Fibroblast of lung (primary cell): ENCODE results near the gene PXDN. TPM values are rescaled to one million over a fixed set of nuclear protein-coding genes. Genes with fewer than 3 reads are reported as not detected.

Experiments
- DNase-seq, 2 donors: peaks; one replicate each; pipeline versions ENCODE4 v3.0.0 to v3.0.0-alpha.2; 2010; ENCODE audit warnings: low read depth in 2 of 2
- H2AFZ ChIP-seq: 2 replicates; pipeline ENCODE4 v1.5.1; 2012; ENCODE audit warnings: low read length, control low read depth, inconsistent platforms
- H3K27ac ChIP-seq: 2 replicates; pipeline ENCODE4 v1.5.1; 2011; ENCODE audit warnings: low read length, control low read depth; ENCODE audit not compliant: insufficient read depth
- H3K27me3 ChIP-seq: 2 replicates; pipeline ENCODE4 v1.5.1; 2011; ENCODE audit warnings: mild to moderate bottlenecking, low read length; ENCODE audit not compliant: control insufficient read depth, insufficient read depth
- H3K36me3 ChIP-seq: 2 replicates; pipeline ENCODE4 v1.5.1; 2011; ENCODE audit warnings: low read length; ENCODE audit not compliant: control insufficient read depth, insufficient read depth
- H3K4me1 ChIP-seq: 2 replicates; pipeline ENCODE4 v1.5.1; 2011; ENCODE audit warnings: low read length; ENCODE audit not compliant: control insufficient read depth, insufficient read depth; ENCODE audit errors: extremely low read depth
- H3K4me2 ChIP-seq: 2 replicates; pipeline ENCODE4 v1.5.1; 2011; ENCODE audit warnings: low read length, control low read depth; ENCODE audit not compliant: insufficient read depth; ENCODE audit errors: extremely low read depth
- H3K4me3 ChIP-seq, 4 experiments: fragments of 200-600 bp in 1 of 4; sonication (generic) in 1 of 4; replicated peaks in 1 of 4; 2 replicates each; pipeline ENCODE4 v1.5.1; 2011 to 2016; ENCODE audit warnings: low read length in 4 of 4, low read depth in 3 of 4, mild to moderate bottlenecking in 3 of 4, control low read depth in 2 of 4, inconsistent platforms in 1 of 4, mixed read lengths in 1 of 4; ENCODE audit not compliant: insufficient read depth in 1 of 4; ENCODE audit errors: control extremely low read depth in 1 of 4
- H3K79me2 ChIP-seq: 2 replicates; pipeline ENCODE4 v1.5.1; 2012; ENCODE audit warnings: mild to moderate bottlenecking, low read length, inconsistent platforms; ENCODE audit not compliant: control insufficient read depth, insufficient read depth
- H3K9ac ChIP-seq: 2 replicates; pipeline ENCODE4 v1.5.1; 2011; ENCODE audit warnings: mild to moderate bottlenecking, low read length, control low read depth; ENCODE audit not compliant: insufficient read depth
- H3K9me3 ChIP-seq: 2 replicates; pipeline ENCODE4 v1.5.1; 2012; ENCODE audit warnings: low read depth, low read length; ENCODE audit not compliant: control insufficient read depth, insufficient read depth
- H4K20me1 ChIP-seq: 2 replicates; pipeline ENCODE4 v1.5.1; 2011; ENCODE audit warnings: low read length; ENCODE audit not compliant: control insufficient read depth, insufficient read depth; ENCODE audit errors: extremely low read depth
- EZH2 ChIP-seq: IDR thresholded peaks from 2 replicates; pipeline ENCODE4 v1.5.1; 2012; ENCODE audit warnings: low read length, control low read depth, mild to moderate bottlenecking; ENCODE audit errors: missing control alignments
- polyA plus RNA-seq, 2 donors: library from polyadenylated mRNA; depleted of rRNA in 1 of 2; stranded (reverse) in 1 of 2; unstranded in 1 of 2; fragments of >200 nt; gene quantifications; 2 replicates each; pipeline ENCODE4 v1.2.1, GENCODE V29; 2011 to 2012; ENCODE audit warnings: missing spikeins in 1 of 2
- total RNA-seq: library from RNA; depleted of rRNA; stranded (reverse); fragments of >200 nt; gene quantifications from 2 replicates; pipeline ENCODE4 v1.2.1, GENCODE V29; 2014
- TF ChIP-seq, protein P1 (sequence below), 2 donors: IDR thresholded peaks in 1 of 2; conservative IDR thresholded peaks in 1 of 2; 1 replicate in 1 of 2; 2 replicates in 1 of 2; pipeline ENCODE4 v1.5.1; 2011 to 2012; ENCODE audit warnings: low read length in 2 of 2, control low read depth in 1 of 2, inconsistent platforms in 1 of 2, low read depth in 1 of 2, mild to moderate bottlenecking in 1 of 2

Gene PXDN
- total and polyA plus RNA-seq, 2 donors (not counting 1 experiment from before 2014, with no cell fraction given) = 153 to 298 TPM

DNA sequence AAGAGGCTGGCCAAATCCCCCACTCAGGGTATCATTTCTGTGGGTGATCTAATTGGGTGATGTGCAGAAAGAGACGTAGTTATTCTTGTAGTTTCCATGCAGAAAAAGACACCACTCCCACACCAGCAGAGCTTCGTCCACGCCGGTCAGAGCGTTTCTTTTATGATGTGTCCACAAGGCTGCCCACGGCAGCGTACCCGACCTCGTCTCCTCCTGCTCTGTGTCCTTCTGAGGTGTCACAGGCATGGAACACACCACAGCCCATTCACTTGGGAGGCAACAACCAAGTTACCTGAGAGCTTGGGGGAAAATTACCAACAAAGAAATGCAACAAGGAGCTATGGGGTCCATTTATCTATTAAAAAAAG, 131.3 kb downstream of the PXDN start:
- no peaks in the 10 kb centered on the region for H4K20me1 ChIP-seq
- H3K27ac ChIP-seq = no peak overlapping the region
- H2AFZ ChIP-seq = no peak overlapping the region
- no peaks in the 10 kb centered on the region for H3K4me1 ChIP-seq
- DNase-seq = no peak
- H3K9me3 ChIP-seq = no peaks in the 10 kb centered on the region
- no peaks in the 10 kb centered on the region for H3K27me3 ChIP-seq
- TF ChIP-seq EZH2 = no peak
- TF ChIP-seq, protein P1, sequence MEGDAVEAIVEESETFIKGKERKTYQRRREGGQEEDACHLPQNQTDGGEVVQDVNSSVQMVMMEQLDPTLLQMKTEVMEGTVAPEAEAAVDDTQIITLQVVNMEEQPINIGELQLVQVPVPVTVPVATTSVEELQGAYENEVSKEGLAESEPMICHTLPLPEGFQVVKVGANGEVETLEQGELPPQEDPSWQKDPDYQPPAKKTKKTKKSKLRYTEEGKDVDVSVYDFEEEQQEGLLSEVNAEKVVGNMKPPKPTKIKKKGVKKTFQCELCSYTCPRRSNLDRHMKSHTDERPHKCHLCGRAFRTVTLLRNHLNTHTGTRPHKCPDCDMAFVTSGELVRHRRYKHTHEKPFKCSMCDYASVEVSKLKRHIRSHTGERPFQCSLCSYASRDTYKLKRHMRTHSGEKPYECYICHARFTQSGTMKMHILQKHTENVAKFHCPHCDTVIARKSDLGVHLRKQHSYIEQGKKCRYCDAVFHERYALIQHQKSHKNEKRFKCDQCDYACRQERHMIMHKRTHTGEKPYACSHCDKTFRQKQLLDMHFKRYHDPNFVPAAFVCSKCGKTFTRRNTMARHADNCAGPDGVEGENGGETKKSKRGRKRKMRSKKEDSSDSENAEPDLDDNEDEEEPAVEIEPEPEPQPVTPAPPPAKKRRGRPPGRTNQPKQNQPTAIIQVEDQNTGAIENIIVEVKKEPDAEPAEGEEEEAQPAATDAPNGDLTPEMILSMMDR (conservative IDR thresholded peaks at IDR 0.05 in 1 of 2, IDR thresholded peaks at IDR 0.05 in 1 of 2; ENCODE audit: low read depth in 1 of 2, low read length in 2 of 2) = no peak
- H3K79me2 ChIP-seq = no peaks in the 10 kb centered on the region
- no peaks in the 10 kb centered on the region for H3K36me3 ChIP-seq
- no peak overlapping the region for H3K4me2 ChIP-seq
- H3K9ac ChIP-seq = no peak overlapping the region
- H3K4me3 ChIP-seq = no peak overlapping the region

DNA sequence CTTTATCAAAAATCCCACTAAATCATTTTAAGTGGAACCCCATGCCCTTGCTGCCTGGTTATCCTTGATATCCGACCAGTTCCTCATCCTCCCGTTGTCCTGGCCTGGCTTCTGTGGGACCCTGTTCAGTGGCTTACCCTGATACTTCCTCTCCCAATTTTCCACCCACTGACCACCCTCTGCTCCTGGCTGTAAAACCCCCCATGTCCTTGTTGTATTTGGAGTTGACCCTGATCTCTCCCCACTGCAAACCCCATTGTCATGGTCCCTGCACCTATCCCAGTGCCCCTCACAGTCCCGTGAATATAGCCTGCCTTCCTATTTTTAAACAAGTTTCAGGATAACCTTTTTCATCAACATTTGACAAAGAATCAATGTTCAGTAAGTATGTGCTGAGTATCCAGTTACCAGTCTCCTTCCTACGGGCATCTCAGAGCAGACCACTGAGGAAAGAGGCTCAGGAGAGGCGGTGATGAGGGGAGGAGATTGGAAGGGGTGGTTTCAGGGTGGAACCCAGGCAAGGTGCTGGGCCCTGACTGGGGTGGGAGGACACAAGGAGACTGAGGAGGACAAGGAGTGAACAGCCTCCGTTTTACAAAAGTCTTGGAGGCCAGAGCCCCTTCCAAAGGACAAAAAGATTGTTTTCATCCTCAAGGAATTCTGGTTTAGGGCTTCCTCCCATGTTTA, 131.8 kb downstream of the PXDN start:
- Histone ChIP-seq H3K36me3 (no peaks in the 10 kb centered on the region), H3K27me3 (no peaks in the 10 kb centered on the region), H3K9ac (no peak overlapping the region), H3K27ac (no peak overlapping the region), H3K4me2 (no peak overlapping the region), H4K20me1 (no peaks in the 10 kb centered on the region), H3K9me3 (no peaks in the 10 kb centered on the region), H3K4me1 (no peaks in the 10 kb centered on the region), H2AFZ (no peak overlapping the region), H3K4me3 (no peak overlapping the region), H3K79me2 (no peaks in the 10 kb centered on the region)
- DNase-seq = no peak
- TF ChIP-seq EZH2 = no peak
- TF ChIP-seq, protein P1 (conservative IDR thresholded peaks at IDR 0.05 in 1 of 2, IDR thresholded peaks at IDR 0.05 in 1 of 2; ENCODE audit: low read depth in 1 of 2, low read length in 2 of 2) = no peak

DNA sequence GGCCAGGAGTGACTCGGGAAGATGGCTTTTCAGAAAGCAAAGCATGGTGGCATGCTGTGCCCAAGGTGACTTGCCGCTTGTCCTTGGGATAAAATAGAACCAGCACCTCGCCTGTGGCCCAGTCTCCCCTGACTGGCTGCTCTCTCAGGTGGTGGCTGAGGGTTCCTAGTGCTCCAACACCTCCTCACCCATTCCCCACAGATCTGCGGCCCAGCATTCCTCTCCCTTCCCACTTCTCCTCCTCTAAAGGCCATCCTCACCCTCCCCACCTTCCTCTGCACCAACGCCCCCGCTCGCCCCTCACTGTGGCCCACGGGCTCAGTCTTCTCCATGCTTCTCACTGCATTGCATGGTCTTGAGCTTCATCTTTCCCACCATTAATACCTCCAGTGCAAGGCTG, 132.4 kb downstream of the PXDN start:
- Histone ChIP-seq H3K4me3 (no peak overlapping the region), H2AFZ (no peak overlapping the region), H3K27me3 (peaks cover 2% of the 10 kb centered on the region), H3K4me1 (peaks cover 2% of the 10 kb centered on the region), H3K79me2 (no peaks in the 10 kb centered on the region), H3K9ac (no peak overlapping the region), H3K9me3 (no peaks in the 10 kb centered on the region), H3K36me3 (no peaks in the 10 kb centered on the region), H4K20me1 (no peaks in the 10 kb centered on the region), H3K27ac (no peak overlapping the region), H3K4me2 (no peak overlapping the region)
- TF ChIP-seq, protein P1 (conservative IDR thresholded peaks at IDR 0.05 in 1 of 2, IDR thresholded peaks at IDR 0.05 in 1 of 2; ENCODE audit: low read depth in 1 of 2, low read length in 2 of 2) = no peak
- no peak for TF ChIP-seq EZH2
- no peak for DNase-seq
